ACC112 (cell line): ENCODE measurements around the gene CLEC18B.
"Not testable (repeated sequence)": the region's sequence is repeated elsewhere in the genome, so short reads cannot be mapped to it uniquely, and the experiment has no call there.

Experiments
- H2AFZ ChIP-seq: fragments of 200-600 bp; sonication (generic); one replicate; pipeline ENCODE4 v1.6.0; 2017; ENCODE audit warnings: antibody characterized with exemption, low read length; ENCODE audit not compliant: unreplicated experiment
- H3K27ac ChIP-seq: fragments of 200-600 bp; sonication (generic); 2 replicates; pipeline ENCODE4 v1.5.1; 2014; ENCODE audit warnings: low read depth, mild to moderate bottlenecking, antibody characterized with exemption, low read length, moderate library complexity
- H3K27me3 ChIP-seq: fragments of 200-600 bp; sonication (generic); 2 replicates; pipeline ENCODE4 v1.6.1; 2014; ENCODE audit warnings: mild to moderate bottlenecking, antibody characterized with exemption, low read length, moderate library complexity, mixed read lengths; ENCODE audit not compliant: insufficient read depth
- H3K36me3 ChIP-seq: fragments of 200-600 bp; sonication (generic); 2 replicates; pipeline ENCODE4 v1.6.1; 2016; ENCODE audit warnings: mild to moderate bottlenecking, antibody characterized with exemption, low read length, moderate library complexity, mixed read lengths; ENCODE audit not compliant: insufficient read depth
- H3K4me1 ChIP-seq: fragments of 200-600 bp; sonication (generic); one replicate; pipeline ENCODE4 v1.6.1; 2016; ENCODE audit warnings: low read length, mixed read lengths; ENCODE audit not compliant: insufficient read depth, unreplicated experiment, control insufficient read depth
- H3K4me3 ChIP-seq: fragments of 200-600 bp; sonication (generic); 2 replicates; pipeline ENCODE4 v1.5.1; 2014; ENCODE audit warnings: mild to moderate bottlenecking, low read depth, low read length
- H3K79me2 ChIP-seq: fragments of 200-600 bp; sonication (generic); one replicate; pipeline ENCODE4 v1.6.0; 2016; ENCODE audit warnings: low read length; ENCODE audit not compliant: control insufficient read depth, unreplicated experiment, insufficient read depth

Gene CLEC18B

GRCh38 chr16:74443624-74444346 is 22.5 kb upstream of the CLEC18B start:
- H3K36me3 ChIP-seq, H3K4me3 ChIP-seq, H2AFZ ChIP-seq, H3K27me3 ChIP-seq, H3K79me2 ChIP-seq, H3K27ac ChIP-seq: not testable (repeated sequence)
- H3K4me1 ChIP-seq = peaks cover 11% of the 10 kb centered on the region

GRCh38 chr16:74439685-74440084 is 18.4 kb upstream of the CLEC18B start:
- no peak overlapping the region for H2AFZ ChIP-seq
- H3K27me3 ChIP-seq = no peaks in the 10 kb centered on the region
- no peaks in the 10 kb centered on the region for H3K79me2 ChIP-seq
- no peaks in the 10 kb centered on the region for H3K36me3 ChIP-seq
- H3K4me3 ChIP-seq = no peak overlapping the region
- H3K4me1 ChIP-seq = no peaks in the 10 kb centered on the region
- H3K27ac ChIP-seq = no peak overlapping the region

- no peak overlapping the region for H3K27ac ChIP-seq
- no peak overlapping the region for H2AFZ ChIP-seq
- H3K79me2 ChIP-seq = no peaks in the 10 kb centered on the region
- H3K36me3 ChIP-seq = no peaks in the 10 kb centered on the region
- no peak overlapping the region for H3K4me3 ChIP-seq
- H3K27me3 ChIP-seq = no peaks in the 10 kb centered on the region
- no peaks in the 10 kb centered on the region for H3K4me1 ChIP-seq
Observed at GRCh38 chr16:74438492-74438979, 17.3 kb upstream of the CLEC18B start.

GRCh38 chr16:74431516-74431915 is 10.2 kb upstream of the CLEC18B start:
- Histone ChIP-seq H3K27ac (no peak overlapping the region), H3K27me3 (no peaks in the 10 kb centered on the region), H3K4me1 (no peaks in the 10 kb centered on the region), H3K79me2 (no peaks in the 10 kb centered on the region), H3K4me3 (no peak overlapping the region), H2AFZ (no peak overlapping the region), H3K36me3 (no peaks in the 10 kb centered on the region)

- H3K4me1 ChIP-seq, H3K79me2 ChIP-seq, H2AFZ ChIP-seq, H3K27me3 ChIP-seq, H3K4me3 ChIP-seq, H3K27ac ChIP-seq, H3K36me3 ChIP-seq: not testable (repeated sequence)
Observed at GRCh38 chr16:74430036-74430712, 8.9 kb upstream of the CLEC18B start.

GRCh38 chr16:74428493-74428892 is 7.2 kb upstream of the CLEC18B start:
- not testable (repeated sequence) for H3K36me3 ChIP-seq, H3K4me3 ChIP-seq, H2AFZ ChIP-seq, H3K27ac ChIP-seq, H3K27me3 ChIP-seq, H3K79me2 ChIP-seq, H3K4me1 ChIP-seq

- not testable (repeated sequence) for H2AFZ ChIP-seq, H3K27ac ChIP-seq, H3K4me1 ChIP-seq, H3K27me3 ChIP-seq, H3K79me2 ChIP-seq, H3K4me3 ChIP-seq, H3K36me3 ChIP-seq
Observed at GRCh38 chr16:74425751-74426150, 4.5 kb upstream of the CLEC18B start.

- H3K27me3 ChIP-seq, H3K4me3 ChIP-seq, H3K36me3 ChIP-seq, H3K27ac ChIP-seq, H3K79me2 ChIP-seq, H2AFZ ChIP-seq, H3K4me1 ChIP-seq: not testable (repeated sequence)
Observed at GRCh38 chr16:74423721-74424120, 2.4 kb upstream of the CLEC18B start.

GRCh38 chr16:74422086-74422485 is 808 bp upstream of the CLEC18B start:
- H3K79me2 ChIP-seq, H3K4me1 ChIP-seq, H2AFZ ChIP-seq, H3K4me3 ChIP-seq, H3K27ac ChIP-seq, H3K36me3 ChIP-seq, H3K27me3 ChIP-seq: not testable (repeated sequence)

- not testable (repeated sequence) for H3K4me3 ChIP-seq, H3K4me1 ChIP-seq, H3K36me3 ChIP-seq, H2AFZ ChIP-seq, H3K27me3 ChIP-seq, H3K27ac ChIP-seq, H3K79me2 ChIP-seq
Observed at GRCh38 chr16:74421482-74421785, 156 bp upstream of the CLEC18B start.

GRCh38 chr16:74419811-74420210 is 1.5 kb downstream of the CLEC18B start:
- H2AFZ ChIP-seq, H3K4me1 ChIP-seq, H3K79me2 ChIP-seq, H3K27me3 ChIP-seq, H3K36me3 ChIP-seq, H3K27ac ChIP-seq, H3K4me3 ChIP-seq: not testable (repeated sequence)
